Measurements from ENCODE around the gene BABAM2.

BABAM2 gene

DNA sequence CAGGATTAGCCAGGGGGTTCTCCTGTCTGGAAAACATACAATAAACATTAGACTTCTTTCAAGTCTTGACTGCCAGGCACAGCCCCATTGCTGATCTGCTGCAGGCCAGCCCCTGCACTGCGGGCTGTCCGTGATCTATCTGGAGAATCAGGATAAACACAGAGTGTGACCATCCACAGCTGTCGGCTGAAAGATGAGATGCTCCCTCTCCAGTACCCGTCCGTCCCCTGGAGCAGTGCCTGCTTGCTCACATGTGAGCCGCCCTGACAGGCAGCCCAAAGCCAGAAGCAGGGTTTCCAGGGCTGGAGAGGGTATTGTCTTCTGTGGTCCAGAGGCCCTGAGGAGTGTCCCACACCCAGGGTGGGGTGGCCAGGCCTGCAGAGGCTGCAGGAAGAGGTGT, 456.1 kb downstream of the BABAM2 start:
- DNase-seq (ENCODE audit: low spot score): no peak

DNA sequence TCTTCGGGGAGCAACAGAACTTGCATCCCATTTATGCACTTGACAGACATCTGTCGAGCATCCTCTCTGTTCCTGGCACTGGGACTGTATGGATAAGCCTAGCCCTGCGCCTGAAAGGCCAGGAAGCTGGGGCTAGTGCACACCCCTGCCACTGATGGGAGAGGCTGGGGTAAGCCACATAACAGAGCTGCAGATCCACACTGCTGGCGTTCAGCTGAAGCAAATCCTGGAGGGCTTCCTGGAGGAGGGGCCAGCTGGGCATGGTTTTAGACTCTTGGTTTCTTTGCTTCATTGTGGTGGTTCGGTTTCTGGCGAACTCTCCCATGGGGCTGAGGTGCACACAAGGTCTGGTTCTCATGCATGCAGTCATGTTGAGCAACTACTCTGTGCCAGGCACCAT, 456.7 kb downstream of the BABAM2 start:
- DNase-seq (ENCODE audit: low spot score): no peak

DNA sequence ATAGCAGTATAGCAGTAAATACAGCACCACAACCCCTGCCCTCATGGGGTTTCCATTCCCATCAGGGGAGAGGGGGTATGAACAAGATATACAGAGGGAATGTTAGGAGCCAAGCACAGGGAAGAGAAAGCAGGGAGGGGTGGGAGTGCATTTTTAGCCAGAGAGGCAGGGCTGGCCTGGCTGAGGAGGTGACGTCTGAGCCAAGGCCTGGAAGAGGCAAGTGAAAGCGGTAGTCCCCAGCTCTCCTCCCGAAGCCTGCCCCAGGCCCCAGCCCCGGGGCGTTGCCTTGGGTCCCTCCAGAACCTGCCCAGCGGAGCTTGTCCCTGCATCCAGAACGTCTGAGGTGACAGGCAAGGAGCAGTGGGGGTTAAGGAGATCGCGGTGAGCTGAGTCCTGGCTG, 457.1 kb downstream of the BABAM2 start:
- DNase-seq (ENCODE audit: low spot score): no peak

GRCh38 chr2:28348149-28348567, 457.6 kb downstream of the BABAM2 start:
- no peak for DNase-seq (ENCODE audit: low spot score)

DNA sequence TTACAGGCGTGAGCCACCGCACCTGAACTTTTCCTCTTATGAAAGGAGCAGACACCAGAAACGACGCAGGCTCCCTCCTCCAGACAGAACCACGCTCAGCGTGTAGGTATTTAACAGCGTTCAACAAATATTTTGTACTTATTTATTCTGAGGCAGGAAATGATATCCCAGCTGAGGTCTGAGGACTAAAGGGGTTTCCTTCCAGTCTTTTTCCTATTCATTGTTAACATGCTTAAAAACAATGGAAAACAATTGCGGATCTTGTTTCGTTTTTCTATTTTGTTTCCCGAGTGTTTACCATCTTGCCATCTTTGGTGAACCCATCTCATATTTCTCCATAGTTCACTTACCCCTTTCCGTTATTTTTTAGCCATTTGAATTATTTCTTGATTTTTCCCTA, 458.4 kb downstream of the BABAM2 start:
- DNase-seq (ENCODE audit: low spot score): no peak

- no peak for DNase-seq (ENCODE audit: low spot score)
Observed at GRCh38 chr2:28349546-28350165, 459.1 kb downstream of the BABAM2 start.

- no peak for DNase-seq (ENCODE audit: low spot score)
Observed at GRCh38 chr2:28350196-28350595, 459.7 kb downstream of the BABAM2 start.

- DNase-seq (ENCODE audit: low spot score): no peak
Observed at GRCh38 chr2:28350791-28351285, 460.3 kb downstream of the BABAM2 start.

DNA sequence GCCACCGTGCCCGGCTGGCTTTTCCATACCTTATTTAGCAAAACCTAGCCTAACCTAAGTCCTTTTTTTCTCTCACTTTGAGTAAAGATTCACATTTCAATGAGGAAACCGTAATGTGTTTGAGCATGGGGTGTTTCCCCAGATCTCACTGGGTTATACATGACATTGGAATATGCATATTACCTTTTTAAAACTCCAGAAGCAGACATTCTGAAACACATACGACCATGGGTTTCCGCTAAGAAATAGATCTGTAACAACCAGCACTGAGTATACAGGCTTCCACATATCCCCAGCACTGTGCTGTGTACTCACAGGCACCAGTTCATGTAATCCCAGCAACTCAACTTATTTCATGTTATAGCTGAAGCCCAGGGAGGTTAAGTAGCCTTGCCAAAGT, 461.1 kb downstream of the BABAM2 start:
- no peak for DNase-seq (ENCODE audit: low spot score)

GRCh38 chr2:28352104-28352503, 461.6 kb downstream of the BABAM2 start:
- DNase-seq (ENCODE audit: low spot score): no peak

DNA sequence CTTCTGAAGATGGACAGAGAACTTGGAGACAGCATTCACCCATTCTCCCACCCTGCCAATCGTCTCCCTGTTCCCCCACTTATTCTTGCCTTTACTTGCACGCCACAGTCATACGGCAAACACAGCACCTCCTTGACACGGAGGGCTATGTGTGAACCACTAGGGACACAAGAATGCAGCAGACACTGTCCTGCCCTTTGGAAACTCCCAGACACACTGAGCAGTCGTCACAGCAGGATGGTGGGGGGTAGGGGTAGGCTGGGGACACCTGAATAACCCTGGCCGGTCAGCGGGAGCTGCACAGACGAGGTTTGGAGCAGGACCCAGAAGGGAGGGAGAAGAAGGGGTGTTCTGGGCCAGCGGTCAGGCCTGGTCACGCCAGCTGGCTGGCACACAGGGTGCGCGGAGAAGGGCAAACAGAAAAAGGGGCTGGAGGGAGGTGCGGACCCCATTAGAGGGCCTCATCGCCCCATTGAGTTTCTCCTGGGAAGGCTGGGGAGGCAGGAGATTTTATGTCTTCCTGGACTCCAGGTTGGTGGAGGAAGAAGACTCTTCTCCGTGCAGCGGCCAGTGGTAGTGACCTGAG, 462.2 kb downstream of the BABAM2 start:
- DNase-seq (ENCODE audit: low spot score): no peak

GRCh38 chr2:28354920-28355520, 464.5 kb downstream of the BABAM2 start:
- no peak for DNase-seq (ENCODE audit: low spot score)

GRCh38 chr2:28355521-28356094, 465.1 kb downstream of the BABAM2 start:
- DNase-seq (ENCODE audit: low spot score): no peak

DNA sequence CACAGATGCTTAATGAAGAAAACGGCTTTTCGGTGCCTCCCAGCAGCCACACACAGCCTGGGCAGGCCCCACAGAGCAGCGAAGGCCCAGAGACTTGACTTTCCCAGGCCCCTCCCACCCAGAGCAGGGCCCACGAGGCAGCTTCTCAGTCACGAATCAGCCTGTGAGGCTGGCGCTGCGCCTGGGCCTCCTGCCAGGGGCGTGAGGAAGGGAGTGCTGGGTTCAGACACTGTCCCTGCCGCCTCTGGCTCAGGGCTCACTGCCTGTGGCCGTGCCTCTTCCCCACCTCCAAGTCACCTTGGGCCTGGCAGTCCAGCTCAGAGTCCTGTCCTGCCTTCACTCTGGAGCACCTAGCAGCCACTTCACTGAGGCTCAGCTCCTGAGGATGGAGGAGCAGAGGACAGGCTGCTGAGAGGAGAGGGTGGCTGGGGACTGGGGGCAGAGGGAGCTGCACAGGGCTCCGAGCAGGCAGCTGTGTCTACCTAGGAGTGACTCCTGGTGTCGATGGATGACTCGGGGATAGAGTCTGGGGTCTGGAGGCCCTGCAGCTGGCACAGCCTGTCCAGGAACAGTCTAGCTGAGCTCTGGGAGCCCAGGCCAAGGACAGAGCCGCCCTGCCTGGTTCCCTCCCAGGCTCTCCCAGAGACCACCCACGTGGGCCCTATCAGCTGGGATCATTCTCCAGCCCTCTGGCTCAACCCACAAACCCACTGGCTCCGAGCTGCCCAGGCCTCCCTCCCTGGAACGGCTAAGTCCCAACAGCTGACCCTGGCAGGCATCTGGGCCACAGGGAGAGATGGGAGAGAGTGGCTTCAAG, 465.8 kb downstream of the BABAM2 start:
- DNase-seq (ENCODE audit: low spot score): peak; percentile 73

- DNase-seq (ENCODE audit: low spot score): no peak
Observed at GRCh38 chr2:28357055-28357454, 466.5 kb downstream of the BABAM2 start.

GRCh38 chr2:28357948-28358667, 467.6 kb downstream of the BABAM2 start:
- no peak for DNase-seq (ENCODE audit: low spot score)

DNA sequence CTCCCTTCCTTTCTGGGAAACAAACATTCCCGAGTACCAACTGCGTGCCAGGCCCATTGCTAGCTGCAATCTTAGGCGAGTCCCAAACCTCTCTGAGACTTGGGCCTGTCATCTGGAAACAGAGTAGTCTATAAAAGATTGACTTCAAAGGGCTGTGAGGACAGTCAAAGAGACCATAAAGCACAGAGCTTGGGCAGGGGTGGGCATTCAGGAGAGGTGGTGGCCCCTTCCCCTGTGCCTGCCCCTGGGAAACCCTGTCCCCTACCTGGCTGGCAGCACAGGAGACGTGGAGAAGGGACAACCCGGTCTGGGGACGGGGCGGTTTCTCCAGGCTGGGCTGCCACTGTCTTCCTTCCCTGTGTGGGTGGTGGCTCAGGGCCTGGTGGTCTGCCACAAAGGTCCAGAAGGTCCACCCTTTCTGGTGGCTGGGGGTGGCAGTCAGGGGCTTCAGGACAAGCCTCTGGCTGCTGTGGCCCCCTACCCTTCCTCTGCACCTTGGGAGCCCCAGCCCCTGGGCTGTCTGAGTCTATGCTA, 468.2 kb downstream of the BABAM2 start:
- no peak for DNase-seq (ENCODE audit: low spot score)

GRCh38 chr2:28359222-28360057, 468.9 kb downstream of the BABAM2 start:
- peak; percentile 58 for DNase-seq (ENCODE audit: low spot score)

DNA sequence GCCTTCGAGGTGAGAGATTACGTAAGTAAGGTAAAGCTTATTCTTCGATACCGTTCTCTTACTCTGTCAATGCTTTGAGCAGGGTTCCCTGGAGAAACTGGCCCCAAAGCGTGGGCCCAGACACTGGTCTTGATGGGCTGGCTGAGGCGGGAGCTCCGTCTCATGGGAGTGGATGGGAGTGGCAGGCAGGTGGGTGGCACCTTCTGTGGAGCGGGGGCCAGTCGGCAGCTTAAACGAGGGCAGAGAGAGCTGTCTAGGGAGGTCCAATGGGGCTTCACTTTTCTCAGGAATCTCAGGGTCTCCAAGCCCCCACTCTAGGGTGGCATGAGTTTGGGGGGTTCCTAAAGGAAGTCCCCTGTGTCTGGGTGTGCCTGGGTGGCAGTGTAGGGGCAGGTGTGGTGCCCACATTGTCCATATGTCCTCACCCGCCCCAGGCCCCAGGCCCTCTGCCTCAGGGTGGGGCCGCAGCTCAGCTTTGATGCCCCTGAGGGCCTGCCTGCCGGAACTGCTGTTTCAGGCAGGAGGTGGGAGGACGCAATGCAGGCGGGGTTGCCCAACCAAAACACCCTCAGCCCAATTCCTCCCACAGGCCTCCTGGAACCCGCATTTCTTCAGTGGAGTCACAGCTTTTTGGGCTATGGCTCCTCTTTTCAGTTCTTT, 469.7 kb downstream of the BABAM2 start:
- DNase-seq (ENCODE audit: low spot score): no peak

DNA sequence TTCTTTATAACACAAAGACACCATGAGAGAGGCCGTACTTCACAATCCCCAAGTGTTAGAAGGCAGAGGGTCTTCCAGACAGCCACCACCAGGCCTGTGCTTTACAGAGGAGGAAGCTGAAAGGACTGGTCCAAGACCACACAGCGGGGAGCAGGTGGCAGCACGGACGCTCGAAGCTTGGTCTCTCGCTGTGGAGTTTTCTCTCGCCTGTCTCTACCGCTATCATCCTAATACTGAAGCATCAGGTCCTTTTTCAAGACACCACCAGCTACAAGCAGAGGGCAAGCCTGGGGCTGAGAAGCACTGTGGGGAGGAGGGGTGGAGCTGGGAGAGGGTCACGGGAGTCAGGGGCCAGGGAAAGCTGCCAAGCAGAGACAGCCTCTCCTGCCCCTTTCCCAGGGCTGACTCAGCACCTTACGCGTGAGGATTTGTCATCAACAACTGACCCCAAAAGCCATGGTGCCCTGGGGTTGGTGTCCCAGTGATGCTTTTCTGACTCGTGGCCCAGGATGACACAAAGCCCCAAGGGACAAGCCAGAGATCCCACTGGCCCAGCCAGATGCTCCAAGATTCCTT, 470.3 kb downstream of the BABAM2 start:
- DNase-seq (ENCODE audit: low spot score): peak; percentile 46

Data from LoVo (cell line).